HEK293 (cell line): ENCODE measurements around the gene MCRIP2.

ENCODE experiments used
- YY1 ChIP-seq: fragments of 450-650 bp; formaldehyde crosslinking; IDR thresholded peaks from 2 replicates; pipeline ENCODE4 v1.5.1; 2018; ENCODE audit warnings: missing biosample characterization, missing genetic modification characterization
- ZFP37 ChIP-seq: fragments of 450-650 bp; formaldehyde crosslinking; IDR thresholded peaks from 2 replicates; pipeline ENCODE4 v1.5.1; 2016; ENCODE audit warnings: missing biosample characterization, missing genetic modification characterization
- ZNF121 ChIP-seq: fragments of 450-650 bp; formaldehyde crosslinking; IDR thresholded peaks from 2 replicates; pipeline ENCODE4 v1.5.1; 2016; ENCODE audit warnings: missing biosample characterization, missing genetic modification characterization
- ZNF24 ChIP-seq: fragments of 450-650 bp; formaldehyde crosslinking; IDR thresholded peaks from 2 replicates; pipeline ENCODE4 v1.5.1; 2016; ENCODE audit warnings: missing biosample characterization, missing genetic modification characterization
- ZNF521 ChIP-seq: fragments of 450-650 bp; formaldehyde crosslinking; IDR thresholded peaks from 2 replicates; pipeline ENCODE4 v1.5.1; 2017; ENCODE audit warnings: missing biosample characterization, mild to moderate bottlenecking, missing genetic modification characterization
- ZNF530 ChIP-seq: fragments of 450-650 bp; formaldehyde crosslinking; IDR thresholded peaks from 2 replicates; pipeline ENCODE4 v1.5.1; 2016; ENCODE audit warnings: low read depth, missing biosample characterization, missing genetic modification characterization
- TF ChIP-seq, protein P1 (sequence below): fragments of 450-650 bp; formaldehyde crosslinking; IDR thresholded peaks from 2 replicates; pipeline ENCODE4 v1.5.1; 2016; ENCODE audit warnings: missing biosample characterization, missing genetic modification characterization
- TF ChIP-seq, protein P2 (sequence below): fragments of 450-650 bp; formaldehyde crosslinking; IDR thresholded peaks from 2 replicates; pipeline ENCODE4 v1.5.1; 2016; ENCODE audit warnings: missing biosample characterization, missing genetic modification characterization, borderline replicate concordance
- TF ChIP-seq, protein P3 (sequence below): fragments of 450-650 bp; formaldehyde crosslinking; optimal IDR thresholded peaks from 2 replicates; pipeline ENCODE3; 2016; ENCODE audit warnings: missing biosample characterization, mild to moderate bottlenecking, missing genetic modification characterization

DNA sequence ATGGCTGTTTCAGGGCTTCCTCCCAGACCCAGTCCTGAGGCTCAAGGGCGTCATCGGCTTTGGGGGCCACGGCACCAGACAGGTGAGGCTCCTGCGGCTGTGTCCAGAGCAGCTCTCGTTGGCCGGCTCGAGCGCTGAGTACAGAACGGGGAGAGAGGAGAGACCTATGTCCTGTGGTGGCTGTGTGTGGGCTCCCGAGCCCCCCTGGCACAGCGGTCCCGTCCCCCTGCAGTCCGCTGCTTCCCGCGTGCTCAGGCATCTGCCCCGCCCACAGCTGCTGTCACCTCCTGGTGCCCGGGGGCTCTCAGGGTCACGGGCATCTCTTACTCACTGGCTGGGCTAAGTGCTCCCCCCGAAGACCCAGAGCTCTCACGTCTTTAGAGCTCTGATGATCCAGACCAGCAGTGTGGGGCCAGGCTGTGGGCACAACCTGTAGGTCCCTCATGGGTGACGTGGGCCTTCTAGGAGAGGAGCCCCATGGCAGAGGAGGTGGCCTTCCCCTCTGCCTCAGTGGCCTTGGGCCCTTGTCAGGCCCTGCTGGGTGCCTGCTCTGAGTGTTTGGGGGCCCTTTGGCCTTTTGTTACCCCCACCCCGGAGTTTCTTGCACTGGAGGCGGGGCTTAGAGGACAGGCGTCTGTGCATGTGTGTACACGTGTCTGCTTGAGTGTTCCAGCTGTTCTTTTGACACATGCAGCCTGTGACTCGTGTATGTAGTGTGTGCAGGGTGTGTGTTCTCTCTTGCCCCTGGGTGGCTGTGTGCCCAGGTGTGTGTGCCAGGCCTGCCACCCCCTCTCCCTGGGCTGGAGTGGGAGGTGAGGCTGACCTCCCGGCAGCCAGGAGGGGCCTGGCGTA is 11.1 kb downstream of the MCRIP2 start:
- TF ChIP-seq ZNF530 (tag by site-specific recombination) = no peak
- TF ChIP-seq, protein P1, sequence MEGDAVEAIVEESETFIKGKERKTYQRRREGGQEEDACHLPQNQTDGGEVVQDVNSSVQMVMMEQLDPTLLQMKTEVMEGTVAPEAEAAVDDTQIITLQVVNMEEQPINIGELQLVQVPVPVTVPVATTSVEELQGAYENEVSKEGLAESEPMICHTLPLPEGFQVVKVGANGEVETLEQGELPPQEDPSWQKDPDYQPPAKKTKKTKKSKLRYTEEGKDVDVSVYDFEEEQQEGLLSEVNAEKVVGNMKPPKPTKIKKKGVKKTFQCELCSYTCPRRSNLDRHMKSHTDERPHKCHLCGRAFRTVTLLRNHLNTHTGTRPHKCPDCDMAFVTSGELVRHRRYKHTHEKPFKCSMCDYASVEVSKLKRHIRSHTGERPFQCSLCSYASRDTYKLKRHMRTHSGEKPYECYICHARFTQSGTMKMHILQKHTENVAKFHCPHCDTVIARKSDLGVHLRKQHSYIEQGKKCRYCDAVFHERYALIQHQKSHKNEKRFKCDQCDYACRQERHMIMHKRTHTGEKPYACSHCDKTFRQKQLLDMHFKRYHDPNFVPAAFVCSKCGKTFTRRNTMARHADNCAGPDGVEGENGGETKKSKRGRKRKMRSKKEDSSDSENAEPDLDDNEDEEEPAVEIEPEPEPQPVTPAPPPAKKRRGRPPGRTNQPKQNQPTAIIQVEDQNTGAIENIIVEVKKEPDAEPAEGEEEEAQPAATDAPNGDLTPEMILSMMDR = no peak
- TF ChIP-seq ZNF24 (tag by site-specific recombination) = no peak
- no peak for TF ChIP-seq ZNF121 (tag by site-specific recombination)
- no peak for TF ChIP-seq YY1 (tag by site-specific recombination)
- TF ChIP-seq ZNF521 (tag by site-specific recombination) = no peak
- no peak for TF ChIP-seq ZFP37 (tag by site-specific recombination)
- TF ChIP-seq, protein P2, sequence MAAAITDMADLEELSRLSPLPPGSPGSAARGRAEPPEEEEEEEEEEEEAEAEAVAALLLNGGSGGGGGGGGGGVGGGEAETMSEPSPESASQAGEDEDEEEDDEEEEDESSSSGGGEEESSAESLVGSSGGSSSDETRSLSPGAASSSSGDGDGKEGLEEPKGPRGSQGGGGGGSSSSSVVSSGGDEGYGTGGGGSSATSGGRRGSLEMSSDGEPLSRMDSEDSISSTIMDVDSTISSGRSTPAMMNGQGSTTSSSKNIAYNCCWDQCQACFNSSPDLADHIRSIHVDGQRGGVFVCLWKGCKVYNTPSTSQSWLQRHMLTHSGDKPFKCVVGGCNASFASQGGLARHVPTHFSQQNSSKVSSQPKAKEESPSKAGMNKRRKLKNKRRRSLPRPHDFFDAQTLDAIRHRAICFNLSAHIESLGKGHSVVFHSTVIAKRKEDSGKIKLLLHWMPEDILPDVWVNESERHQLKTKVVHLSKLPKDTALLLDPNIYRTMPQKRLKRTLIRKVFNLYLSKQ (tag by site-specific recombination) = no peak
- TF ChIP-seq, protein P3, sequence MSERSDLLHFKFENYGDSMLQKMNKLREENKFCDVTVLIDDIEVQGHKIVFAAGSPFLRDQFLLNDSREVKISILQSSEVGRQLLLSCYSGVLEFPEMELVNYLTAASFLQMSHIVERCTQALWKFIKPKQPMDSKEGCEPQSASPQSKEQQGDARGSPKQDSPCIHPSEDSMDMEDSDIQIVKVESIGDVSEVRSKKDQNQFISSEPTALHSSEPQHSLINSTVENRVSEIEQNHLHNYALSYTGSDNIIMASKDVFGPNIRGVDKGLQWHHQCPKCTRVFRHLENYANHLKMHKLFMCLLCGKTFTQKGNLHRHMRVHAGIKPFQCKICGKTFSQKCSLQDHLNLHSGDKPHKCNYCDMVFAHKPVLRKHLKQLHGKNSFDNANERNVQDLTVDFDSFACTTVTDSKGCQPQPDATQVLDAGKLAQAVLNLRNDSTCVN (tag by site-specific recombination) = no peak
